ENCODE results near the gene MPP7.
A peak's percentile ranks its signal among the peaks of the same experiment; 100 is the strongest.
"Not testable (repeated sequence)": the region's sequence is repeated elsewhere in the genome, so short reads cannot be mapped to it uniquely, and the experiment has no call there.

Gene MPP7

DNA sequence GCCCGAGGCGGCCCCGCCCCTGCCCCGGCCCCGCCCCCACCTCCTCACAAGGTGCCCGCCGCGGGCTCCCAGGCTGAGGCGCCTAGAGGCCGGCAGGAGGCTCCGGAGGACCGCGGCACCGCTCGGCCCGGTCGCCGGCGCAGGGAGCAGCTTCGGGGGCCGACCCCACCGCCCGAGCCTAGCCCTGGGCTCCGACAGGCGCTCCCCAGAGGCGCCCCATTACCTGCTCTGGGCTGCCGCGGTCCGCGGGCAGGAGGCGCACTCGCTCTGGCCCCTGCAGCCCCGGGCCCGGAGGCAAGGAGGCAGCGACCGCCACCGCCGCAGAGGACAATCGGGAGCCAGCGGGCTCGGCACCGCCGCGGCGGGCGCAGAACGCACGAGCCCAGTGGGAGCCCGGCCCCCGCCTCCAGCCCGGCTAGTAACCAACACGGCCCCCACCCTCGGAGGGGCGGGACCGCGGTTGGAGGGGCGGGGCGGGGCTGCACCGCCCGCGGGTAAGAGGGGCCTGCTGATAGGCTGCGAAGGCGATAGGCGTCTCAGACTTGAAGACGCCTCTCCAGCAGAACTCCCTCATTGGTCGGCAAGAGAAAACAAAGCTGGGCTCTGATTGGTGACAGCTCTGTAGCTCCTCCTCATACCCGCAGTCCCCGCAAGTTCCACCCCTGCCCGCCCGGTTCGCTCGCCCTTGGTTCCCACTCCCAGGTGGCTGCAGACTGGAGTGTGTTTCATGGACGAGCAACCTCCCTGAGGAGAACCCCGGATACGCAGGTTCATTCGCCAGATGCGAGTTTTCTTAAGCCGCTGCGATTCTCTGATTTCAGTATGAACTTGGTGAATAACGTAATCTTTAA is at the start of gene MPP7:
MPP7 (minus strand) TSS at position 427 of the 851 bp plus-strand sequence. CDS start 64,460 bp downstream, outside the sequence.
- DNase-seq = peak; percentile 89

- DNase-seq = no peak
These were observed 47.0 kb upstream of the MPP7 start for GRCh38 chr10:28349892-28350291.

DNA sequence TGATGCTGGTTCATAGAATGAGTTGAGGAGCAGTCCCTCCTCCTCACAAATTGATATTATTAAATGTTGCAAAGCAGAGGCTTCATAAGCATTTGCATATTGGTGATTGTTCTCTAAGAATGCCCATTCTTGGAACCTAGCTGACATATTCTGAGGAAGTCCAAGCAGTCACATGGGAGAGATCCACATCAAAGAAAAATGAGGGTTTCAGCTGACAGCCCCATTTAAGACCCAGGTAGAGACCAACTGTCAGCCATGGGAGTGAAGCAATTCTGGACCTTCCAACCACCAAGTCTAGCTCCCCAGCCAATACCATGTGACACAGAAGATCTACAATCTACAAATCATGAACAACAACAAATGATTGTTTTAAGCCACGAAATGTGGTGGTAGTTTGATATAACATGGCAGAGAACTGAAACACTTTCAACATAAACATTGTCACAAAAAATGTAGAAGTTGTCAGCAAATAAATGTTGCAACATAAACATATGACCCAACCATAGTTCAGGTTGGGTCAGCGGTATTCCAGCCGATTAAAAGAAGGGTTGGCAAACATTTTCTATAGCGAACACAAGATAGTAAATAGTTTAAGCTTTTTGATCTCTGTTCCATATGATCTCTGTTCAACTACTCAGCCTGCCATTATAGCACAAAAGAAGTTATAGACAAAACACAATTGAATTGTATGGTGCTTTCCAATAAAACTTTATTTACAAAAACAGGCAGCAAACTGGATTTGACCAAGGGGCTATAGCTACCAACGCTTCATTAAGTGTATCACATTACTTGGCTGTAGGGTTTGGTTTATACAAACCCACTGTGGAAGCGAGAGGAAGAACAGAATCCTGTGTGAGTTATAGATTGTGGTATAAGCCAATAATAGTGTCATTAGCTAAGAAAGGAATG is 41.4 kb upstream of the MPP7 start:
- DNase-seq = no peak

GRCh38 chr10:28343252-28343651 is 40.4 kb upstream of the MPP7 start:
- no peak for DNase-seq

GRCh38 chr10:28341679-28342078 is 38.8 kb upstream of the MPP7 start:
- not testable (repeated sequence) for DNase-seq

DNA sequence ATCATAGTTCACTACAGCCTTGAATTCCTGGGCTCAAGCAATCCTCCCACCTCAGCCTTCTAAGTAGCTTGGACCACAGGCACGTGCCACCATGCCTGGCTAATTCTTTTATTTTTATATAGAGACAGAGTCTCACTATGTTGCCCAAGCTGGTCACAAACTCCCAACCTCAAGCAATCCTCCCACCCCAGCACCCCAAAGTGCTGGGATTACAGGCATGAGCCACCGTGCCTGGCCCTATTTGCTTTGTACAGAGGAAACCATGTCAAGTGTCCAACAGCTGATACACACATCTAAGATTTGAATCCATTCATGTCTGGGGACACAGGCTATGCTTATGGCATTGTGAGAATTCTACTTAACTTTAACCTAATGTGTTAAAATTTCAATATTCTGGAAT is 29.9 kb upstream of the MPP7 start:
- no peak for DNase-seq

DNA sequence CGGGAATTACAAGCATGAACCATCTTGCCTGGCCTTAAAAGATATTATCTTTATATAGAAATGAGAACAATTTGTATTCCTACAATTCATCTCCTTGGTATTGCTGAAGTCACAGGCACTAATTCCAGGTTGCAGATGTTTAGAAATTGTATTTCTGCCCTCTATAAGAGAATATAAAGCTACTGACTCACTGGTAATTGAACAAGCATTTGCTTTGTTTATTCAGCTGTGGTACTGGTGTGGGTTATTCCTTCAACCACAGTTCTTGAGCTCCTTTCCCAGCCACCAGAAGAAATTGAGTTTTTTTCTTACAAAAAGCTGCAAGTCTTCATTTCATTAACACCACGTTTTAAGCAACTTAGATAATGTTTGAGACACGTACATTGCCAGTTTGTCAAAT is 29.0 kb upstream of the MPP7 start:
- no peak for DNase-seq

DNA sequence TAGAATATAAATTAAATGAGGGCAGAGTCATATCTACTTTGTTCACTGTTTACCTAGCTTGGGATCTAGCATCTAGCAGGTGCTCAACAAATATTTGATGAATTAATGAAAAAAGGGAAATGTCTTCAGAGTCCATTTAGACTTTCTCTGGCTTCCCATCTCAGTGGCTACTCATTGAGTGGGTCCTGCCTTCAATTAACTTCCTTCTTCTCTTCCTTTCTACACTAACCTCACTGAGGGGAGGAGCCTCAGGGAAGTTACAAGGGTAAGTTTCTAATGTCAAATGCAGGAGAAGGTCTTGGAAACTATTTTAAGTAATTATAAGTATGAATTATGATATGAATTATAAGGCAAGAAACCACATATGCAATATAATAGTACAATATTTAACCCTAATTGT is 28.2 kb upstream of the MPP7 start:
- DNase-seq = no peak

DNA sequence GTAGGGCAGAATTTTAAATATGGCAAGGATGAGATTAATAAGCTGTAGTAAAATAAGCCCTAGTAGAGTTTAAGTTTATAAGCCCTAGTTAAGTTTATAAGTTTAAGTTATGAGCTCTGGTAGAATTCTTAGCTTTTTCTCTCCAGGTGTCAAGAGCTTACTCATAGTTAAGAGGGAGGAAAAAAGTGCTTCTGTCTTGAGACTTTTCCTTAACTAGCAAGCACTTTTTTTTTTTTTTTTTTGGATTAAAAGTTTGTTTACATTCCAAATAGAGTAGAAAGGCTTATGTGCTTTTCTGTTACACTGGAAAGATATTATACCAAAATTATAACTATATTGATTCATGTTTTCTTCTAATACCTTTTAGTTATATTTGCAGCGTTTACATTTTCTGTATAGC is 25.5 kb upstream of the MPP7 start:
- no peak for DNase-seq

- DNase-seq = no peak
These were observed 24.6 kb upstream of the MPP7 start for GRCh38 chr10:28327491-28327880.

DNA sequence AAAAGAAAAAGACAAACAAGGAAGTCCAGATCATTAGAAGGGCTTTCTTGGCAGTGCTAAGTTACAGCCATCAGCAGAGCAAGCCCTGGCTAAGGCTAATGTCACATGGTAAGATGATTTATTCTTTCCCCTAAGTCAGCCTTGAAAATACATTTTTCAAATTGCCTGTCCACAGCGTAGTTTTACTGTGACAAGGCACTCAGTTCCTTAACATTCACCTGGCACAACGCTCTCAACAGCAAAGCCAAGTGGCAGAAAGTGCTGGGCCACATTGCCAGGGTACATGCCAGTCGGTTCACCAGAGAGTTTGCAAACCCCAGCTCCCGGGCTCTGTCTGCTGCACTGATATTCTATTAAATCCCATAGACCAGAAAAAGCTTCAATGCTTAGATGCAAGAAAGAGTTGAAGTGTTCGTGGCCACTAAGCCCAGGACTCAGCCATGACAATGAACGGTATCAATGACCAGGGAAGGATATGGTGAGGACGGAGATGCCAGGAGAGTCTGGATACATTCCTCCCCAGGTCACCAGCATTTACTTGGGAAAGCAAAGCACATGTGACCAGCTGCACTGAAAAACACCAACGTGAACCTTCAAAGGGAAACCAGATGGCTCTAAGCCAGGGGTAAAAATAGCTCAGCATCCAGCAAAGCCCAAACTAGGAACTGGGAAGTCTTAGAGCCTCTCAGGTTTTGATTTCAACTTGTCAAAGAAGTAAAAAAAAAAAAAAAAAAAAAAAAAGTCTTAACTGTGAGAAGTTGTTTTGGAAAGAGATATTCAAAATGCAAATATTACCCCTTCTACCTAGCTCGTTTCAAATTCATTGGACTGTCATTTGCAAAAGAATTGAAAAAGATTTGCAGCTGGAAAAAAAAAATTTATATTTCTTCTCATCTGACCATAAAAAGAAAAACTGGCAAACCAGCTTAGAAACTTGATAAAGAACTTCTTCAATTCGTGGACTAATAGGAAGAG is 23.9 kb upstream of the MPP7 start:
- DNase-seq = no peak

- no peak for DNase-seq
These were observed 17.9 kb upstream of the MPP7 start for GRCh38 chr10:28320799-28321198.

GRCh38 chr10:28320090-28320489 is 17.2 kb upstream of the MPP7 start:
- no peak for DNase-seq

GRCh38 chr10:28319061-28319460 is 16.2 kb upstream of the MPP7 start:
- DNase-seq = not testable (repeated sequence)

GRCh38 chr10:28318626-28319025 is 15.8 kb upstream of the MPP7 start:
- no peak for DNase-seq

DNA sequence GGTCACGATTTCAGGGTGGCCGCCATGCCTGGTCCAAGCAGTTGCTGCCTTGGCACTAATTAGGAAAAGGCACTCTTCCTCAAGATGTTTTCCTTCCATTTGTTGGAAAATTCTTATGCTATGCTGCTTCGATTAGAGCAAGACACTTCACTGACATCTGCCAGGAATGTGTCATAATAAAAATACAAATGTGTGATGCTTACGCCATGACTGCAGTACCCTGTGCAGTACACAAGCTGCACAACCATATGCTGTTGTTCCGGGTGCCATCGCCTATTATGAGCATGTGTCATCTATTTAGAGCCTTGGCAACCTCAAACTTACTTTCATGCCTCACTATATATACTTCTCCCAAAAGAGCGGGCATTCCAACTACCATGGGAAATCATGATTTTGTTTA is 14.9 kb upstream of the MPP7 start:
- no peak for DNase-seq

- no peak for DNase-seq
These were observed 13.8 kb upstream of the MPP7 start for GRCh38 chr10:28316696-28317095.

DNA sequence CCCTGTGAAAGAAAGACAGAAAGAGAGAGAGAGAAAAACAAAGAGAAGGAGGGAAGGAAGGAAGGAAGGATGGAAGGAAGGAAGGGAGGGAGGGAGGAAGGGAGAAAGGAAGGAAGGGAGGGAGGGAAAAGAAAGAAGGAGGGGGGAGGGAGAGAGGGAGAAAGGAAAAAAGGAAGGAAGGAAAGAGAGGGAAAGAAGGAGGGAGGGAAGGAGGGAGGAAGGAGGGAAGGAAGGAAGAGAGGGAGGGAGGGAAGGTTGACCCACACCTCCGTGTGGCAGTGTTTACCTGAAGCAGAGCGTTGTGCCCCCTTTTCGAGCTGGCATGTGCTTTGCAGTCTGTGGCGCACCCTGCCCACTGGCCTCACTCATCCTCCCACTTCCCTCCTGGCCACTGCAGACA is 12.3 kb upstream of the MPP7 start:
- no peak for DNase-seq

- no peak for DNase-seq
These were observed 11.3 kb upstream of the MPP7 start for GRCh38 chr10:28314211-28314610.

DNA sequence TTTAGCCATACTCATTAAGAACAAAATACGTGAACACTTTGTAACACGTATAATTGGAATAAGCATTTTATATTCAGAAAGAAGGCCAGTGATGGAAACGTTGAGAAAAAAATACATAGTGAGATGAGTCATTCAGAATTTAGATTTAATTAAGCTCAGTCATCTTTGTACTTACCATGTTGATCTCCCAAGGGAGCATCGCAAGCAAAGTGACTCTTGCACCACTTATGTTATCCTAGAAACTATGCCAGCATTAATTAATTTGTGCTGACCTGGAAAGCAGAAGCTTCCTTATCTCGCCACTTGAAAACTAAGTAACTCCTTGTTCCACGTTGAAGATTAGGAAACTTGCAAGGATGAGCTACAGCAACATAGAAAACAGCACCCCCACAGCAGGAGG is 9.7 kb upstream of the MPP7 start:
- DNase-seq = no peak

- DNase-seq = no peak
These were observed 8.2 kb upstream of the MPP7 start for GRCh38 chr10:28311104-28311503.

GRCh38 chr10:28307267-28307666 is 4.4 kb upstream of the MPP7 start:
- DNase-seq = no peak

DNA sequence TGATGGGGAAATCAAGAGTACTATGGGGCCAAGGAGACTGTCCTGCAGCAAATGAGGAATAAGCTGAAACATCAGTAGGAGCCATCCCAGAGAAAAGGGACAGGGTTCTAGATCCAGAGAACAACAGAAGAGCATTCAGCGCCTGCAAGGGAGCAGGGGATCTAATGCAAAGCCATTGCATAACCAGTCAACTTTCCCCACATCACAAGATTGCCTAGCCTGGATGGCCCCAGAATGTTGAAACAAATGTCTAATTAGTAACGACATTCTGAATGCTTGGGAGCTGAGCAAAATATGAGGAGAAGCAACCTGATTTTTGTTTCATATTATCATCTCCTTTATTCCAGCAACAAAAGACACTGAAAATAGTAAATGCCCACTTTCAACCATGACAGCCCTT is 2.7 kb upstream of the MPP7 start:
- no peak for DNase-seq
